Stimulated activated CD4-positive, alpha-beta T cell treated with anti-CD3 and anti-CD28 coated beads, Interleukin-12 subunit alpha, Interleukin-12 subunit beta, amount 100 ng/mL, for 48 hours (primary cell): ENCODE data around the gene TTLL5.
A peak's percentile ranks its signal among the peaks of the same experiment; 100 is the strongest.

Source experiments
- DNase-seq, 3 donors: peaks; one replicate each; pipeline ENCODE4 v3.0.0-alpha.2; 2020; ENCODE audit warnings: low read depth in 2 of 3, low spot score in 1 of 3

TTLL5 gene

DNA sequence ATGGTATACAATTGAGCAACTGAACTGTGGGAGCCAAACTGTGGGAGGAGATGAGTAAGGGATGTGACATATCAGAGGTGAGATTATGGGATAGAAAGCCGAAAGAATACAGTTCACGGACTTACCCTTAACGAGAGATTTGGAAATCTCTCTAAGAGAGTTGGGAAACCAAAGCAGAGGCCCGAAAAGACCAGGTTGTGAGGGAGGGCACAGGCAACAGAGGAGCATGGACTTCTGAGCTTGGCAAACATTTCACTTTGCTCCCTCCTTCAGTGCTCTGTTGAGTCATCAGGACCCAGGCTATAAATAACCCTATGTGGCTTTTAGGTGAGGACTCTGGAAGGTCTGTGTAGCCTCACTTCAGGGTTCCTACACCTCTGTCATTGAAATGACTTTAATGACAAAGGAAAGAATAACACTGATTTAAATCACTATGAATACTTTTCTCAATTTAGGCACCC lies 200.1 kb downstream of the TTLL5 start:
- no peak for DNase-seq

DNA sequence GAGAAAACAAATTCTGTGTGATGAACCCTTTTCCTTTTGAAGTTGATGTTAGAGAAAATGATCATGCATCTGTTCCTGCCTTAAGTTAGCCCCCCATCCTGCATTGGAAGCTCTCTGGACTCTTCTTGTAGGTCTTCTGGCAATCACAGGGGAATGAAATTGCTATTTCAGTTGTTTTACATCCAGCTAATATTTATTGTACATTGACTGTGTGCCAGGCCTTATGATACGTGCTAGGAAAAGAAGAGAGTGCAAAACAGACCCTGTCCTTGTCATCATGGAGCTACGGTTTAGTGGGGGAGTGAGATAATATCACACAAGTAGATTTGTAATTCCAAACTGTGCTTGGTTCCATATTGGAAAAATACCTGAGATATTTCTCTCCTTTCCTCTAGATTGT lies 202.2 kb downstream of the TTLL5 start:
- no peak for DNase-seq

DNA sequence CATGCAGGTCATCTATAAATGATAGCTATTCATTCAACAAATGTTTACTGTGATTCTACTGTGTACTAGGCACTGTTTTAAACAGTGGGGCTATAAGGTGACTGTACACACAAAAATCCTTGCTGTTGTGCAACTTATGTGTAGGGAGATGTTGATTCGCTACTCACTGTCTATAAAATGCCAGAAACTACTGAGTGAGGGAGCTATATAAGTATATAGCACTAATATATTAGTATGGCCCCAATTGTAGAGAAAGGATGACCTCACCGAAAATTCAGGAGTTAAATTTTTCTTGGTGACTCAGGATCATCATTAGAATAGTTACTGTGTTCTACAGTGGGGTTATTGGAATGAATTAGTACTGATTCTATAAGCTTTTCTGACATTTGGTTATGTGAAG lies 203.3 kb downstream of the TTLL5 start:
- DNase-seq, result no peak

DNA sequence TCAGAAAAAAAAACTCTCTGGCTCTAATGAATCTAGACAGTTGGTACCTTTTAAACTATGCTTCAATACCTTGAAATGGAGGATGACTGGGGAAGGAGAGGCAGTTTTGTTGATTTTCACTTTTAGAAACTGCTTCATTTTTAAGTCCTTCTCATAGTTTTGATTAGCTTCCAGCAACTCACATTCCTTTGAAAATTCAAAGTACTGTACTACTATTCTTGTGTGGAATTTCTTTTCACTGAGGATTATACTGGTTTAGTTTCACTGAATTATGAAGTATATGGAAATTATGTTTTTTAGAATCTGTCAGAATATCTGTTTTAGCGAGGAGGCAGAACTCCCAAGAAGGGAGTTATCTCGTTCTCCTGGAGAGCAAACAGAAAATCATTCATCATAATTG lies 204.5 kb downstream of the TTLL5 start:
- no peak for DNase-seq

DNA sequence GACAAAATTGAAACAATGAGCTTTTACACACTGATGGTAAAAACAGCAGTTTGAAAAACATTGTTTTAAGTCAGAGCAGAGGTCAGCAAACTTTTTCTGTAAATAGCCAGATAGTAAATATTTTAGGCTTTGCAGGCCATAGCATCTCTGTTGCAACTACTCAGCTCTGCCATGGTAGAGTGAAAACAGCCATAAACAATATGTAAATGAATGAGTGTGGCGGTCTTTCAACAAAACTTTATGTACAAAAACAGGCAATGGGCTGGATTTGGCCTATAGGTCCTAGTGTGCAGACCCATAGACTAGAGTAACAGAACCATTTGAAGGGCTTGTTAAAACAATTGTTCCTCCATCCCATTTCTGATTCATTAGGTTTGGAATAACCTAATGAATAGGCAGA lies 205.9 kb downstream of the TTLL5 start:
- DNase-seq, result no peak

DNA sequence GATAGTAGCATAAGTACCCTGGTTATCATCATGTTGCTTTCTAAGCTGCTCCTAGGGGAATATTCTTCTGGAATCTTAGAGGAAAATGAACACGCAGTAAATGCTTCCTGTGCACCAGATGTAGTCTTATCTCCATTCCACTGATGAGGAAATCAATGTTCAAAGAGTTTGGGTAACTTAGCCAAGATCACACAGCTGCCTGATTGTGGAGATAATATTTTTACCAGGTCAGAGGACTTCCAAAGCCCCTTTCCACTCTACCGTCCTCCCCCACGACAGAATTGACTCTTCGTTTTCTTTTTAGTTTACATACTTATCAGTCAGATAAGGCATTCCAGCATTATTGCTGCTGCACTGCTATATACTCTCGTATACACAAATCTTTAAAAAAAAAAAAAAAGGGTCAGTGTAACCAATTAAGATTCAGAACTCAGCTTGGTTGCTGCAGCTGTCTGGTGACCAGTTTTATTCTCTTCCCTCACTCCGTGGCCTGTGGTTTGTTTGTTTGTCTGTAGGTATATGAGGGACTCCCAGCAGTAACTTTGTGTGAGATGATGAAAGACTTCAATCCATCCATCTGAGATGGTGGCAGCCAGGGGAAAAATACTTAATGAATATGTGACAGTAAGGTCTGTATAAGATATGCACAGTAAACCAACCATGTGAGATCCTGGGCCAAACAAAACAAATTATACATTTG lies 210.3 kb downstream of the TTLL5 start:
- no peak for DNase-seq

DNA sequence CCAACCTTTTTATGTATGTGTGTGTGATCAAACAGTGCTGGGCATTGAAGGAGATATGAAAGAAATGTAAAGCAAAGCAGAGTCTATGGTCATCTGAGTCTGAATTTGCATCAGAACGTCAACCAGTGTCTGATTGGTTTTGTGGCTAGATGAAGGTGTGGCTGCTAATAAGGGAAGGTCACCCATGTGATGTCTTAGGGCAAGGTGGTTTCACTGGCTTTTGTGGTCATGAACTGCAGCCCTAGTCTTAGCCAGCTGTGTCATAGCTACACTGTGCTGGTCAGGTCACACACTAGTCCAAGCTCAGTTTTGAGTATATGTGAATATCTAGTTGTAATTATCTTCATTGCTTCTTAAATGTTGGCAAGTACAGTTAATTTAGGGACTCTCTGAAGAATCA lies 214.9 kb downstream of the TTLL5 start:
- DNase-seq, result no peak

DNA sequence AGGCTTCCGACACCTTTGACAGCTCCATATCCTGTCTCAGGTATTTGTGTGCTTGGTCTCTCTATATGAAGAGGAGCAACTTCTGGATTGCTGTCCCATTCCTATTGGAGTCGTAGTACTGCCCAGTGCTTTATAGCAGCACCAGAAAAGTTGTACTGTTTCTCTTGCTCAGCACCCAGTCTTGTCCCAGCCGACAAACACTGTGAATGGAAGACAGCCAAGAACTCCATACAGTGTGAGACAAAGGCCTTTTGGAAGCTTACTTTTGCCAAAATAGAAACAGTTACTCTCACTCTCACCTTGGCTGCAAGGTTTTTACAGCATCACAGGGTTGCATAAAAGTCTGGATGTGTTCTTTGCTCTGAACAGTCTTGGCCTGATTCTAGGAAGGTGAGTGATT lies 215.5 kb downstream of the TTLL5 start:
- no peak for DNase-seq

DNA sequence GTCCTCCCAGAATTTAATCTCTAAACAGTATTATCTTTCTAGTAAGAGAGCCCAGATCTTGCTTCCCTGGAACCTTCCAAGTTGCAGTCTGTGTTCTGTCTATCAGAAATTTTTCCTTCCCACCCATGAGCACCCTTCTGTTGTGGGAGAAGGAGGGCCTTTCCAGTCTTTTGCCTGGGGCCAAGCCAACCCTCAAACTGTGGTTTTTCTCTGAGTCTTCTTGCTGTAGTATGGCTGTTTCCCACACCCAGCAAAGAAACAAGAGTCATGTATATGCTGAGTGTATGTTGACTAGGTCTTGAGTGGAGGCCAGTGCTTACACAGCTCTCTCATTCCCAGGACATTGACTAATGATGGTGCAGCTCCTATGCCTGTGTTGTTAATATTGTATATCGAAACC lies 216.2 kb downstream of the TTLL5 start:
- no peak for DNase-seq

DNA sequence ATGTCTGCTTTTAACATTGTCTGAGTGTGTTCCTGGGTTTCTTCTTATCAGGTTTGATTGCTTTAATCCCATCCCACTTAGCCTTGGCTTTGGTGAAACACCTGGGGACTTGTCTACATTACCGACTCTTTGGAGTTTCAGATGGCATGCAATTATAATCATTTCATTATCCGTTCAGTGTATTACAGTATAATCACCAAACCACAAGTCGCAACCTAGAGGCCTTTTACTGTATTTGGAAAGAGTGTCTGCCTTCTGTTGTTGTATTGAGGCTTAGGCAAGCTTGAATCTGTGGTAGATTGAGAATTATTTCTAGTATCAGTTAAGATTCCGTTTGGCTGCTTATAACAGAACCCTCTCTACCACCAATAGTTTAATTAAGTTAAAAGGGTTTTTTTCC lies 216.8 kb downstream of the TTLL5 start:
- DNase-seq, result no peak

DNA sequence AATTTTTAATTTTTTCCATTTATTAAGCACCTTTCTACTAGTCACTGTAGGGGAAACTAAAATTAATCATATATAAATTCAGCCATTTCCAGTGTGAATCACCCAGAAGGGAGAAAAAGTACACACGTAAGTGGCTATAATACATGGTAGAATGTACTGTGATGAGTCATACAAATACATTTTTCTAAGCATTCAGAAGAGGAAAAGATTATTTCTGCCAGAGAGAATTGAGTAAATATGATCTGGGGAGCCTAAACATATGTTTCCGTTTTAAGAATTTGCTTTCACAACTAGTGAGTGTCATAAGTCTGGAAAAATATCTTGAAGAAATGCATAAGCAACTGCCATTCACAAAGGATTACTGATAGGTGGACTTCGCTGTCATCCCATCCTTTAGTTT lies 218.0 kb downstream of the TTLL5 start:
- no peak for DNase-seq

DNA sequence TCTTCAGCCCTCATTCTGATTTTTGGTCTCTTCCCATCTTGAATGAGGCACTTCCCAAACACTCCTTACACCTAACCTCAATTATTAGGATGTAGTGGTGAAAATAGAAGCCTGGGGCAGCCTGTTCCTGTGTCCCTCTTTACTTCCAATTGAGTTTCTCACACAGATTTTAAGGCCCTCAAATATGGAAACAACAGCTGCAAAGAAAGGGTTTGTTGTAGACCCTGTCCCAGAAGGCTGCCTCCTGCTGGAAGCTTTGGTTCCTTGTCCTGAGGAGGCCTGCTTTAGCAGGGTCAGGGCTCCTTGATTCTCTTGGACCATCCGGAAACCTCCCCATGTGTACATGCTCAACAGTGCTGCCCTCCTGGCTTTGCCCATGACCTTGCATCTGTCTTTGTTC lies 219.5 kb downstream of the TTLL5 start:
- no peak for DNase-seq

DNA sequence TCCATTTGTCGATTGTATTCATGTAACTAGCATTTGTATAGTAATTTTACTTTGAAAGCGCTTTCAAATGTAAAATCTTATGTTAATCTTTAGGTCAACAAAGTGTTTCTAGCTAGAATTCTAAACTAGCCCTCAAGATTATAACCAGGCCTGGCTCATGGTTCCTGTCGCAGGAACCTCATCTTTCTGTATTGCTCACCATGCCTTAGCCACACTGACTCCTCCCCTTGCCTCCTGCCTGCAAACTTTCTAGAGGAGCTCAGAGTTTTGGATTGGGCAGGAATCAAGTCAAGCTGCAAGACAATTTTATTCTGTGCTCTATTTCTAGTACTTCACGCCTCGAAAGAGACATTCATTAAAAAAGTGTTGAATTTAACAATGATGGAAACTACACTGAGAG lies 220.9 kb downstream of the TTLL5 start:
- DNase-seq, result no peak

DNA sequence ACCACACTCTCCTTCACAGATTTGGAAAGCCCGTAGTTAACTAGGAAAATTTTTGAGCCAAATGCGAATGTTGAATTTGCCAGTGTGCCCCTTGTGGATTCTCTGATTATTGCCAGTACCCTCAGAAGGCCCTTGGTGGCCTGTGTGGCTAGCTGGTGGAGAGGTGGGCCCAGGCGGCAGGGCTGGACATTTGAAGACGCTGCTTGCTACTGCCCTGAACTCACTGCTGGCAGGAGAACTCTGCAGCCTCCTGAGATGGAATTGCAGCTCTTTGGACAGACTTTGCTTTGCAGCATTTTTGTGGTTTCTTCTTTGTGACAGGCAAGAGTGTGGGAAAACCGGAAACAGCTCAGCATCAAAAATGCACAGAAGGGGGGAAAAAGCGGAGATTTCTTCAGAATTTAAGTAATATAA lies 223.2 kb downstream of the TTLL5 start:
- no peak for DNase-seq

DNA sequence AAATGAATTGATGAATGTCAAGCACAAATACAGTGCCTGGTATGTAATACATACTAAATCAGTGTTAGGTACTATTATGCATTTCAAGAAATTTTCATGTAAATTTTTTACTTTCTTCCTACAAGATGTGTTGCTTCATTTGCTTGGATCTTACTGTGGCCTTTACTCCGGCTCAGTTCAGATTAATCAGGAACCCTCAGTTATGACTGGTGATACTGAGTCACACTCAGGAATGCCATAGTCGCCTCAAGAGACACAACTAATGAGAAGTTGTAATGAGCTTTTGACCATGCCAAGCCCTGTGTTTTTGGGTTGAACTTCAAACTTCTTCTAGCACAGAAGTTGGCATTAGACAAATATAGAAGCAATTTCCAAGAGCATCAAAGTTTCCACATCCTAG lies 224.8 kb downstream of the TTLL5 start:
- DNase-seq, result no peak

DNA sequence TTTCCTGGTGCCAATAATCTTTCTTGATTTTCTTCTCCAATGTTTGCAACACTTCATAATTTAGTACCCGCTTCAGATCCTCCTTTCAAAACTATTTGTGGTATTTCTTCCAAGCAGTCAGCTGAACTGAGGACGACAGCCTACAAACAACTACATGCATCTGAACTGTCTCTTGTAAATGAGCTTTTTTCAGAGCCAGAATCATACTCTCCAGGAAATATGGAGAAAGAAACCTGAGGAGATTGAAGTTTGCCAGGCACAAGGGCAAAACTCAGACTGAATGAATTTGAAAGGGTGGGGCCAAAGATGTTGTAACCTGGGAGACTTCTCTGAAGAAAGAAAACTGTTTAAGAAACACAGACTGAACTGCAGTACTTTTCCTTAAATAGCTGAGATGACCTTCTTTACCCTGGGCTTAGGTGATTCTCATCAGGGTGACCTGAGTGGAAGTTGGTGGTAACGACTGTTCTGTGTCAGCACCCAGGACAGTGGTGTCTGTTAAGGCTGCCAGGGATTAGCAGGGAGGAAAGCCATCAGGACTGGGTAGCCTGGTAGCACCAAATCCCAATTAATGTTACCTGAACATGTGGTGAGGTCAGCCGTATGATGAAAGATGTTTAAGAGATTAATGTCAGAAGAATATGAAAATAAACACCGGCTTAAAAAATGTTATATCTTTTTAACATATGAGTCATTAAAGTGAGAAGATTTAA lies 225.7 kb downstream of the TTLL5 start:
- DNase-seq, result no peak

DNA sequence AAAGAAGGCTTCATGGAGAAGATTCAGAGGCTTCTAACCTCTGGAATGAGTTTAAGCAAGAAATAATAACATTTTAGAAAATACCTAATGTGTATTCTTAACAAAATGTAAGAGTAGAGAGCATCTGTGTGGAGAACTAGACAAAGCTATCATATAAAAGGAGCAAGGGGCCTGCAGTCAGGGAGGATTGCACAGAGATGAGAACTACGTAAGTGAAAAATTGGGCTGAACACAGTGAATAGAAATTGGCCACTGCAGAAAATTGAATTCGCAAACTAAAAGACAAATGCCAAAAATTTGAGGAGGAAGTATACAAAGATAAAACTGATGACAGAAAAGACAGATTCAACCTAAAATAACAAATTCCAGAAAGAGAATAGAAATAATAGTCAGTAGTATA lies 227.9 kb downstream of the TTLL5 start:
- DNase-seq, result no peak

DNA sequence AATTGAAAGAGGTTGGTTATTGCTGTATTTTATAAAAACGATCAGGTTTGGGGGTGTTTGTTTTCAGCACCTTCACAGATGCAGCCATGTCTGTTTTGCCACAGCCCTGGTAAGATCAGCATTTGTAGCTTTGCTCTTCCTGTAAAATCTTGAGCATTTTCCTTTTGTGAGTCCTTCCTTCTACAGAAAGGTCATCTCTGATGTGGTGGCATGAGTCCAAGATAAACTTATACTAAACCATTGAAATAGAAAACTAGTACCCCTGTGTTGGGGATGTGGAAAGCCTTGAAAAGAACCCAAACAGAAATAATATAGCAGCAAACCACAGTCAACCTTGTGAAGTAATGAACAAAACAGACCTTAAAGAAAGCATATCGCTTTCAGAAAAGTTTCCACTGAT lies 235.3 kb downstream of the TTLL5 start:
- DNase-seq, result no peak

DNA sequence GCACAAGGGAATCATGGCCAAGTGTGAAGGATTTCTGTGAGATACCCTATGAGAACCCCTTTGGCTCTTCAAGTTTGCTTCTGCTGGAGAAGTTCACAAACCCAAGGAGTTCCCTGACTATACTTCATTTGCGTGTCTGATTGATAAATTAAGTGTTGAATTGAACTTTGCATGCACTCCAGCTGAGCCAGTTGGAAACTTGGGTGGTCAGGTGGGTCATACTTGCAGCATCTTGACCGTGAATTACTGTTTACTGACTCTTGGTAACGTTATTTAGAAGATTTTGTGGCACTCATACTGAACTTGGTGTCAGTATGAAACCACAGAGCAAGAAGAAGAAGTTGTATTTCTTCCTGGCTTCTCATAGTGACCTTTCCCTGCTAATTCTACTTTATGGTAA lies 243.3 kb downstream of the TTLL5 start:
- no peak for DNase-seq

DNA sequence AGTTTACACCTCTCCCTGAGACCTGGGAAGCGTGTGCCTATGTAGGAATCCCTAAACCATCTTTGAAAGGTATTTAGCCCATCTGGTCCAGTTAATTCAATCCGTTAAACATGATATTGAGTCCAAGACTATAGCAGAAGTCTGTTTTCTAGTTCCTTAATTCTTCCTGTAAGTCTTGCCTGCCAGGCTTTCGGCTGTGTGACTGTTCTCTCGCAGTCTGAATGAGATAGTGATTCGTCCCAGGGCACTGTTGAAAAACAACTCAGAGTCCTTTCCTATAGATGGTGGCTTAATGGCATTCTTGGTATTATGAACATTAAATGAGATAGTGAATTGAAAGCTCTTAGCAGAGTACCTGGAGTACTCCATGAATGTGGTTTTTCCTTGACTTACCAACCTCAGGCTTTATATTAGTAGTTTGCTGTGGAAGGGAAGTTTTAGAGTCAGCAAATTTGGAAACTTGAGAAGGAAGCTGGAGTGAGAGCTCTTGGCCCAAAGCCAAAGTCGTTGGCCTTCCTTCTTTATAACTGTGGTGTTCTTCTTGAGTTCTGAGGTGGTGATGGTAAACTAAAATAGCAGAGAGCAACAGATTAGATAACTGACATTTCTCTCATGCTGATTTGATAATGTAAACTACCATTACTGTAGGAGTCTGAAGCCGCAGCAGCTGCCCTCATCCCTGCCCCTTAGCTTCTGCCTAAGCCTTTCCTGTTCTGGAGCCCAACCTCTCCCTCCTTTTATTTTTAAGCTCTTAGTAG lies 244.3 kb downstream of the TTLL5 start:
- no peak for DNase-seq

DNA sequence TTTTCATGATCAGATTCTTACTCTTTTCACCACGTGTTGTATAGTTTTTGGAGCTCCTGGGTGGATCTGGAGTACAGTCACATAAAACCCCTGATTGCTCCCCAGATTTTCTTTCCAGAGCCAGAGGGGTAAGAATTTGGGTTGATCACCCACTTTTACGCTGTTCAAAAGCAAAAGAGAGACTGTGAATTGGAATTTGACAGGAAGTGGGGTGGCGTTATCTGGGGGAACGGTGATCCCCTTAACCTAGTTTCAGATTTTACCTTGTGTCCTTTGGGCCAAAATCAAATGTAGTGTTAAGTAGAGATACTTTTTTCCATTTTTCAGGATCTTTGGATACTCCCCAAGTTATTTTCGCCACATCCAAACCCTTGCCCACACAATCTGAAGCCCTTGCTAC lies 245.2 kb downstream of the TTLL5 start:
- DNase-seq, result no peak

DNA sequence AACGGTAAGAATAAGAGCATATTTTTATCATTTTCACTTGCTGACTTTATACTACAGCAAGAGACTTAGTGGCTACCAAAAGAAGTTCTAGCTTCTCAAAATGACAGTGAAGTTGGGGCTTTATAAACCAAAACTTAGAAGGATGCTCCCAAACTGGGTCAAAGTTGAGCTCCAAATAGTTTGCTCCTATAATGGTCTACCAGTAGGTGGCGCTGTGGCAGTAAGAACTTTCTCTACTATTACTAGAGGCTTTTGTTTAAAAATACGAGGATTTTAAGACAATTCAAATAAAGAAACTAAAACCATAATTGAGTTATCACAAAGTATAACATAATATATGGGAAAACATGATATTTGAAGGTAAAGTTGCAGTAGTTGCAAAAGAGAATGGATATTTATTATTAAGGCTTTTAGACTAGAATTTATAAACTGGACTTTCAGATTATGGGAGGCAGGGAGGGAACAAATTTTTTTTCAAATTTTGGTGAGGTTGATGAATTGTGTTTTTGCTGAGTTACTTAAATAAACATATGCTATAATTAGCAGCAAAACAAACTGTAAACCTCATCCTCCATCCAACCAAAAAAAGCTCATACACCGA lies 245.7 kb downstream of the TTLL5 start:
- DNase-seq, result peak; percentile 27 to 65 (median 57)
